KMS-11 (cell line): ENCODE data around the gene BACH1.

ENCODE experiments used
- H2AFZ ChIP-seq: fragments of 200-600 bp; sonication (generic); 2 replicates; pipeline ENCODE4 v1.6.1; 2016; ENCODE audit warnings: antibody characterized with exemption, mixed run types, low read depth
- H3K27ac ChIP-seq: fragments of 200-600 bp; sonication (generic); 2 replicates; pipeline ENCODE4 v1.6.1; 2016; ENCODE audit warnings: mild to moderate bottlenecking, mixed run types
- H3K27me3 ChIP-seq: fragments of 200-600 bp; sonication (generic); 2 replicates; pipeline ENCODE4 v1.6.1; 2017; ENCODE audit warnings: mild to moderate bottlenecking, low read depth, mixed run types, moderate library complexity; ENCODE audit not compliant: insufficient read depth
- H3K36me3 ChIP-seq: fragments of 200-600 bp; sonication (generic); 2 replicates; pipeline ENCODE4 v1.6.1; 2017; ENCODE audit warnings: mild to moderate bottlenecking, mixed run types; ENCODE audit not compliant: insufficient read depth
- H3K4me1 ChIP-seq: fragments of 200-600 bp; sonication (generic); 2 replicates; pipeline ENCODE4 v1.6.1; 2016; ENCODE audit warnings: mild to moderate bottlenecking, low read depth, mixed run types; ENCODE audit not compliant: poor library complexity, severe bottlenecking
- H3K4me2 ChIP-seq: fragments of 200-600 bp; sonication (generic); 2 replicates; pipeline ENCODE4 v1.7.0; 2016; ENCODE audit warnings: mild to moderate bottlenecking, mixed run types
- H3K4me3 ChIP-seq: fragments of 200-600 bp; sonication (generic); IDR thresholded peaks from 2 replicates; pipeline ENCODE4 v1.6.1; 2017; ENCODE audit warnings: low read depth, low read length, mixed read lengths; ENCODE audit not compliant: insufficient read depth
- H3K79me2 ChIP-seq: fragments of 200-600 bp; sonication (generic); 2 replicates; pipeline ENCODE4 v1.6.1; 2016; ENCODE audit warnings: low read depth, mixed run types; ENCODE audit not compliant: insufficient read depth
- H3K9ac ChIP-seq: fragments of 200-600 bp; sonication (generic); 2 replicates; pipeline ENCODE4 v1.6.1; 2016; ENCODE audit warnings: mild to moderate bottlenecking, mixed run types
- H4K20me1 ChIP-seq: fragments of 200-600 bp; sonication (generic); 2 replicates; pipeline ENCODE4 v1.6.1; 2016; ENCODE audit warnings: mild to moderate bottlenecking, mixed run types; ENCODE audit not compliant: insufficient read depth
- TF ChIP-seq, protein P1 (sequence below): fragments of 200-600 bp; sonication (generic); conservative IDR thresholded peaks from 2 replicates; pipeline ENCODE4 v1.6.1; 2017; ENCODE audit warnings: low read depth, mild to moderate bottlenecking, antibody characterized with exemption, low read length, moderate library complexity, mixed read lengths

Gene BACH1

GRCh38 chr21:29343519-29343918 lies 44.8 kb downstream of the BACH1 start:
- Histone ChIP-seq H4K20me1 (no peaks in the 10 kb centered on the region; the same call in 1 of the 2 replicates), H3K9ac (no peak overlapping the region), H3K79me2 (peaks cover 25% of the 10 kb centered on the region), H3K4me1 (peaks cover 37% of the 10 kb centered on the region), H3K27me3 (no peaks in the 10 kb centered on the region), H2AFZ (no peak overlapping the region), H3K4me3 (no peak overlapping the region), H3K36me3 (0 out of 2 replicates have a peak, but pooled peaks cover 5% of the 10 kb centered on the region), H3K4me2 (no peak overlapping the region), H3K27ac (no peak overlapping the region)
- TF ChIP-seq, protein P1, sequence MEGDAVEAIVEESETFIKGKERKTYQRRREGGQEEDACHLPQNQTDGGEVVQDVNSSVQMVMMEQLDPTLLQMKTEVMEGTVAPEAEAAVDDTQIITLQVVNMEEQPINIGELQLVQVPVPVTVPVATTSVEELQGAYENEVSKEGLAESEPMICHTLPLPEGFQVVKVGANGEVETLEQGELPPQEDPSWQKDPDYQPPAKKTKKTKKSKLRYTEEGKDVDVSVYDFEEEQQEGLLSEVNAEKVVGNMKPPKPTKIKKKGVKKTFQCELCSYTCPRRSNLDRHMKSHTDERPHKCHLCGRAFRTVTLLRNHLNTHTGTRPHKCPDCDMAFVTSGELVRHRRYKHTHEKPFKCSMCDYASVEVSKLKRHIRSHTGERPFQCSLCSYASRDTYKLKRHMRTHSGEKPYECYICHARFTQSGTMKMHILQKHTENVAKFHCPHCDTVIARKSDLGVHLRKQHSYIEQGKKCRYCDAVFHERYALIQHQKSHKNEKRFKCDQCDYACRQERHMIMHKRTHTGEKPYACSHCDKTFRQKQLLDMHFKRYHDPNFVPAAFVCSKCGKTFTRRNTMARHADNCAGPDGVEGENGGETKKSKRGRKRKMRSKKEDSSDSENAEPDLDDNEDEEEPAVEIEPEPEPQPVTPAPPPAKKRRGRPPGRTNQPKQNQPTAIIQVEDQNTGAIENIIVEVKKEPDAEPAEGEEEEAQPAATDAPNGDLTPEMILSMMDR = no peak

GRCh38 chr21:29346281-29346680 lies 47.6 kb downstream of the BACH1 start:
- Histone ChIP-seq H2AFZ (no peak overlapping the region), H3K4me2 (peak overlapping the region; percentile 59), H3K4me3 (no peak overlapping the region), H4K20me1 (no peaks in the 10 kb centered on the region), H3K27ac (no peak overlapping the region; the same call in 1 of the 2 replicates), H3K79me2 (peaks cover 22% of the 10 kb centered on the region), H3K36me3 (0 out of 2 replicates have a peak, but pooled peaks cover 5% of the 10 kb centered on the region), H3K9ac (no peak overlapping the region), H3K27me3 (no peaks in the 10 kb centered on the region), H3K4me1 (peaks cover 39% of the 10 kb centered on the region)
- TF ChIP-seq, protein P1 = no peak

GRCh38 chr21:29346771-29347170 lies 48.0 kb downstream of the BACH1 start:
- H3K27me3 ChIP-seq = no peaks in the 10 kb centered on the region
- peaks cover 39% of the 10 kb centered on the region for H3K4me1 ChIP-seq
- peak overlapping the region; percentile 59; the same call in 1 of the 2 replicates for H3K4me2 ChIP-seq
- H3K36me3 ChIP-seq = 0 out of 2 replicates have a peak, but pooled peaks cover 5% of the 10 kb centered on the region
- H2AFZ ChIP-seq = no peak overlapping the region
- TF ChIP-seq, protein P1 = no peak
- H3K4me3 ChIP-seq = no peak overlapping the region
- no peak overlapping the region for H3K9ac ChIP-seq
- H4K20me1 ChIP-seq = no peaks in the 10 kb centered on the region
- H3K79me2 ChIP-seq = peaks cover 19% of the 10 kb centered on the region
- peak overlapping the region; percentile 16; the same call in 1 of the 2 replicates for H3K27ac ChIP-seq

DNA sequence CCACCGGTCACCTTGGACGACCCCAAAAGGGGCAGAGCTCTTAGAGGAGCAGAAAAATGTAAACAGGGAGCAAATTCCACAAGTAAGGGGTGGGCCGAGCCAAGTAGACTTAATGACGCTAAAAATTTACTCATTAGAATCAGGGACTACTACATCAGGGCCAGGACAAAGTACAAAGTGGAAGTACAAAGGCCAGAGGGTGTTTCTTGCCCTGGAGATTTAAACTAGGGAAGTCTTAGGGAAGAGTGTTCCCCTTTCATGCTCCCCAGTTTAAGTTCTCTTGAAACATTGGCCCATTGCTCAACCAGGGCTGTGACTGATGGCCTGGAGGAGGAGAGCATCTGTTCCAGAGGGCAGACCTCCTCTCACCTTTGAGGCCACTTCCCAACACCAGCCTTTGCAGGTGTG lies 48.6 kb downstream of the BACH1 start:
- H3K79me2 ChIP-seq = peaks cover 19% of the 10 kb centered on the region
- H3K9ac ChIP-seq = no peak overlapping the region
- H3K27ac ChIP-seq = peak overlapping the region; percentile 16; the same call in 1 of the 2 replicates
- no peak overlapping the region for H3K4me3 ChIP-seq
- H4K20me1 ChIP-seq = no peaks in the 10 kb centered on the region
- 0 out of 2 replicates have a peak, but pooled peaks cover under 1% of the 10 kb centered on the region for H3K36me3 ChIP-seq
- H2AFZ ChIP-seq = no peak overlapping the region
- peak overlapping the region; percentile 59 for H3K4me2 ChIP-seq
- H3K4me1 ChIP-seq = peaks cover 39% of the 10 kb centered on the region
- TF ChIP-seq, protein P1 = no peak
- no peaks in the 10 kb centered on the region for H3K27me3 ChIP-seq
